WTC11 (cell line): ENCODE measurements around the gene PLD2. TPM values are rescaled to one million over a fixed set of nuclear protein-coding genes. Genes with fewer than 3 reads are reported as not detected.

Experiments used
- ATAC-seq: fragments of 200-7000 bp; cut with Tn5 transposase; 2 replicates; pipeline ENCODE4 v1.10.0; 2021; ENCODE audit warnings: mild to moderate bottlenecking, moderate library complexity
- CTCF ChIA-PET: fragments of 300-600 bp; sonication (Branson Sonifier 250); formaldehyde crosslinking; loops from one replicate; lab custom pipeline; 2021; ENCODE audit warnings: antibody characterized with exemption; lab: Charles Lee
- POLR2A ChIA-PET: fragments of 350-600 bp; sonication (Branson Sonifier 250); formaldehyde crosslinking; loops from one replicate; lab custom pipeline; 2021; ENCODE audit warnings: antibody characterized with exemption; lab: Charles Lee
- DNase-seq: peaks from one replicate; pipeline ENCODE4 v3.0.0; 2021; ENCODE audit warnings: low spot score
- H3K27ac Mint-ChIP-seq: 2 replicates; pipeline ENCODE4 v1.8.0; 2021; ENCODE audit warnings: mixed read lengths
- H3K27me3 Mint-ChIP-seq: 2 replicates; pipeline ENCODE4 v1.8.0; 2021; ENCODE audit warnings: low read depth, mild to moderate bottlenecking, moderate library complexity, mixed read lengths
- H3K36me3 Mint-ChIP-seq: 2 replicates; pipeline ENCODE4 v1.8.0; 2021; ENCODE audit warnings: mixed read lengths
- H3K4me1 Mint-ChIP-seq: 2 replicates; pipeline ENCODE4 v1.8.0; 2022; ENCODE audit warnings: mixed read lengths
- H3K4me3 Mint-ChIP-seq: 2 replicates; pipeline ENCODE4 v1.8.0; 2021; ENCODE audit warnings: mild to moderate bottlenecking, moderate library complexity, mixed read lengths
- H3K9me3 Mint-ChIP-seq: 2 replicates; pipeline ENCODE4 v1.8.0; 2021; ENCODE audit warnings: mixed read lengths
- ATF1 ChIP-seq: sonication (generic); formaldehyde crosslinking; IDR thresholded peaks from 2 replicates; pipeline ENCODE4 v1.8.1; 2023; ENCODE audit warnings: mild to moderate bottlenecking, moderate library complexity, missing genetic modification reagents
- CBFB ChIP-seq: sonication (generic); formaldehyde crosslinking; IDR thresholded peaks from 2 replicates; pipeline ENCODE4 v1.8.1; 2022; ENCODE audit warnings: mild to moderate bottlenecking, low read depth, missing genetic modification reagents
- CREM ChIP-seq: sonication (generic); formaldehyde crosslinking; IDR thresholded peaks from 2 replicates; pipeline ENCODE4 v1.8.1; 2022; ENCODE audit warnings: mild to moderate bottlenecking, missing genetic modification reagents, moderate library complexity
- FOXJ3 ChIP-seq: sonication (generic); formaldehyde crosslinking; IDR thresholded peaks from 2 replicates; pipeline ENCODE4 v1.9.0; 2021; ENCODE audit warnings: missing genetic modification reagents, mild to moderate bottlenecking, borderline replicate concordance
- FOXP1 ChIP-seq: sonication (generic); formaldehyde crosslinking; IDR thresholded peaks from 2 replicates; pipeline ENCODE4 v1.8.0; 2022; ENCODE audit warnings: missing genetic modification reagents, mild to moderate bottlenecking, moderate library complexity, borderline replicate concordance
- GRHL2 ChIP-seq: fragments of 250-450 bp; sonication (Bioruptor Pico); IDR thresholded peaks from 2 replicates; pipeline ENCODE4 v1.8.0; 2022; ENCODE audit warnings: mild to moderate bottlenecking, moderate library complexity; ENCODE audit not compliant: insufficient replicate concordance, severe bottlenecking
- NFATC4 ChIP-seq: fragments of 250-450 bp; sonication (Bioruptor Pico); IDR thresholded peaks from 2 replicates; pipeline ENCODE4 v1.9.0; 2021; ENCODE audit warnings: mild to moderate bottlenecking
- NFE2L1 ChIP-seq: sonication (generic); formaldehyde crosslinking; IDR thresholded peaks from 2 replicates; pipeline ENCODE4 v1.8.1; 2023; ENCODE audit warnings: missing genetic modification reagents
- OVOL2 ChIP-seq: fragments of 250-450 bp; sonication (Bioruptor Pico); IDR thresholded peaks from 2 replicates; pipeline ENCODE4 v1.9.0; 2021; ENCODE audit warnings: mild to moderate bottlenecking, borderline replicate concordance
- RELA ChIP-seq: sonication (generic); formaldehyde crosslinking; IDR thresholded peaks from 2 replicates; pipeline ENCODE4 v1.8.1; 2022; ENCODE audit warnings: missing genetic modification reagents, mild to moderate bottlenecking, borderline replicate concordance
- RORB ChIP-seq: fragments of 250-450 bp; sonication (Bioruptor Pico); IDR thresholded peaks from 2 replicates; pipeline ENCODE4 v1.9.0; 2021; ENCODE audit warnings: mild to moderate bottlenecking
- SMAD4 ChIP-seq: sonication (generic); formaldehyde crosslinking; IDR thresholded peaks from 2 replicates; pipeline ENCODE4 v1.8.0; 2022; ENCODE audit warnings: mild to moderate bottlenecking, missing genetic modification reagents
- SP1 ChIP-seq: sonication (generic); formaldehyde crosslinking; conservative IDR thresholded peaks from 2 replicates; pipeline ENCODE4 v1.8.1; 2022; ENCODE audit warnings: missing genetic modification reagents
- TEAD4 ChIP-seq: sonication (generic); formaldehyde crosslinking; IDR thresholded peaks from 2 replicates; pipeline ENCODE4 v1.8.0; 2022; ENCODE audit warnings: mild to moderate bottlenecking, missing genetic modification reagents
- ZNF263 ChIP-seq: sonication (generic); formaldehyde crosslinking; IDR thresholded peaks from 2 replicates; pipeline ENCODE4 v1.8.1; 2022; ENCODE audit warnings: low read depth, mild to moderate bottlenecking, moderate library complexity, missing genetic modification reagents
- ZNF416 ChIP-seq: fragments of 250-450 bp; sonication (Bioruptor Pico); IDR thresholded peaks from 2 replicates; pipeline ENCODE4 v1.9.0; 2021; ENCODE audit warnings: mild to moderate bottlenecking, inconsistent platforms
- total RNA-seq: library from RNA; stranded (reverse); gene quantifications from 3 replicates; pipeline ENCODE4 v1.2.3, GENCODE V29; 2021
- TF ChIP-seq, protein P1 (sequence below): fragments of 250-450 bp; sonication (Bioruptor Pico); IDR thresholded peaks from 2 replicates; pipeline ENCODE4 v2.1.2; 2022; ENCODE audit warnings: mild to moderate bottlenecking, moderate library complexity
- TF ChIP-seq, protein P2 (sequence below): sonication (generic); formaldehyde crosslinking; conservative IDR thresholded peaks from 2 replicates; pipeline ENCODE4 v1.8.1; 2022; ENCODE audit warnings: mild to moderate bottlenecking, missing genetic modification reagents
- TF ChIP-seq, protein P3 (sequence below): sonication (generic); formaldehyde crosslinking; IDR thresholded peaks from 2 replicates; pipeline ENCODE4 v1.8.1; 2023; ENCODE audit warnings: mild to moderate bottlenecking, missing genetic modification reagents
- TF ChIP-seq, protein P4 (sequence below): fragments of 200-600 bp; IDR thresholded peaks from 2 replicates; pipeline ENCODE4 v1.8.0; 2022; ENCODE audit warnings: antibody characterized with exemption
- TF ChIP-seq, protein P5 (sequence below): sonication (generic); formaldehyde crosslinking; IDR thresholded peaks from 2 replicates; pipeline ENCODE4 v1.8.1; 2022; ENCODE audit warnings: low read depth, mild to moderate bottlenecking, moderate library complexity, missing genetic modification reagents, borderline replicate concordance
- TF ChIP-seq, protein P6 (sequence below): fragments of 250-450 bp; sonication (Bioruptor Pico); IDR thresholded peaks from 2 replicates; pipeline ENCODE4 v1.9.0; 2021; ENCODE audit warnings: mild to moderate bottlenecking
- TF ChIP-seq, protein P7 (sequence below): sonication (generic); formaldehyde crosslinking; IDR thresholded peaks from 2 replicates; pipeline ENCODE4 v1.8.0; 2022; ENCODE audit warnings: mild to moderate bottlenecking, missing genetic modification reagents

PLD2 gene
- total RNA-seq, 1 experiment from 2014 or later, result 64.9 TPM

DNA sequence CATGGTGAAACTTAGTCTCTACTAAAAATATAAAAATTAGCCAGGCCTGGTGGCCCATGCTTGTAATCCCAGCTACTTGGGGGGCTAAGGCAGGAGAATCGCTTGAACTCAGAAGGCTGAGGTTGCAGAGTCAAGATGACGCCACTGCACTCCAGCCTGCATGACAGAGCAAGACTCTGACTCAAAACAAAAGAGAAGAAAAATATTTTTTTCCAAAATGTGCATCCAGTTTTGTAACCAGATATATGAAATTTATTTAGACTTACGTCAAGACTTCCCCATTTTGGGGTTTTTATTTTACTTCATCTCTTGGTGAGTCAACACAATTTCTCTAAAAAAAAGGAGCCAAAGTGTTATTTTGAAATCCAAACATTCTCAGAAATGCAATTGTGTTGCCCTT, 40.8 kb upstream of the PLD2 start:
- no peak overlapping the region for H3K27ac Mint-ChIP-seq
- CTCF ChIA-PET, result no interaction called here
- TF ChIP-seq, protein P1, sequence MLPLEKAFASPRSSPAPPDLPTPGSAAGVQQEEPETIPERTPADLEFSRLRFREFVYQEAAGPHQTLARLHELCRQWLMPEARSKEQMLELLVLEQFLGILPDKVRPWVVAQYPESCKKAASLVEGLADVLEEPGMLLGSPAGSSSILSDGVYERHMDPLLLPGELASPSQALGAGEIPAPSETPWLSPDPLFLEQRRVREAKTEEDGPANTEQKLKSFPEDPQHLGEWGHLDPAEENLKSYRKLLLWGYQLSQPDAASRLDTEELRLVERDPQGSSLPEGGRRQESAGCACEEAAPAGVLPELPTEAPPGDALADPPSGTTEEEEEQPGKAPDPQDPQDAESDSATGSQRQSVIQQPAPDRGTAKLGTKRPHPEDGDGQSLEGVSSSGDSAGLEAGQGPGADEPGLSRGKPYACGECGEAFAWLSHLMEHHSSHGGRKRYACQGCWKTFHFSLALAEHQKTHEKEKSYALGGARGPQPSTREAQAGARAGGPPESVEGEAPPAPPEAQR, result no peak
- TF ChIP-seq, protein P2, sequence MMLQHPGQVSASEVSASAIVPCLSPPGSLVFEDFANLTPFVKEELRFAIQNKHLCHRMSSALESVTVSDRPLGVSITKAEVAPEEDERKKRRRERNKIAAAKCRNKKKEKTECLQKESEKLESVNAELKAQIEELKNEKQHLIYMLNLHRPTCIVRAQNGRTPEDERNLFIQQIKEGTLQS, result no peak
- TF ChIP-seq SP1 (CRISPR knock-in tag) (no peak), FOXJ3 (CRISPR knock-in tag) (no peak), ATF1 (no peak), FOXP1 (no peak), ZNF263 (CRISPR knock-in tag) (no peak), SMAD4 (no peak), RORB (no peak), CBFB (no peak)
- TF ChIP-seq, protein P3, sequence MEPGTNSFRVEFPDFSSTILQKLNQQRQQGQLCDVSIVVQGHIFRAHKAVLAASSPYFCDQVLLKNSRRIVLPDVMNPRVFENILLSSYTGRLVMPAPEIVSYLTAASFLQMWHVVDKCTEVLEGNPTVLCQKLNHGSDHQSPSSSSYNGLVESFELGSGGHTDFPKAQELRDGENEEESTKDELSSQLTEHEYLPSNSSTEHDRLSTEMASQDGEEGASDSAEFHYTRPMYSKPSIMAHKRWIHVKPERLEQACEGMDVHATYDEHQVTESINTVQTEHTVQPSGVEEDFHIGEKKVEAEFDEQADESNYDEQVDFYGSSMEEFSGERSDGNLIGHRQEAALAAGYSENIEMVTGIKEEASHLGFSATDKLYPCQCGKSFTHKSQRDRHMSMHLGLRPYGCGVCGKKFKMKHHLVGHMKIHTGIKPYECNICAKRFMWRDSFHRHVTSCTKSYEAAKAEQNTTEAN (CRISPR knock-in tag), result no peak
- TF ChIP-seq, protein P4, sequence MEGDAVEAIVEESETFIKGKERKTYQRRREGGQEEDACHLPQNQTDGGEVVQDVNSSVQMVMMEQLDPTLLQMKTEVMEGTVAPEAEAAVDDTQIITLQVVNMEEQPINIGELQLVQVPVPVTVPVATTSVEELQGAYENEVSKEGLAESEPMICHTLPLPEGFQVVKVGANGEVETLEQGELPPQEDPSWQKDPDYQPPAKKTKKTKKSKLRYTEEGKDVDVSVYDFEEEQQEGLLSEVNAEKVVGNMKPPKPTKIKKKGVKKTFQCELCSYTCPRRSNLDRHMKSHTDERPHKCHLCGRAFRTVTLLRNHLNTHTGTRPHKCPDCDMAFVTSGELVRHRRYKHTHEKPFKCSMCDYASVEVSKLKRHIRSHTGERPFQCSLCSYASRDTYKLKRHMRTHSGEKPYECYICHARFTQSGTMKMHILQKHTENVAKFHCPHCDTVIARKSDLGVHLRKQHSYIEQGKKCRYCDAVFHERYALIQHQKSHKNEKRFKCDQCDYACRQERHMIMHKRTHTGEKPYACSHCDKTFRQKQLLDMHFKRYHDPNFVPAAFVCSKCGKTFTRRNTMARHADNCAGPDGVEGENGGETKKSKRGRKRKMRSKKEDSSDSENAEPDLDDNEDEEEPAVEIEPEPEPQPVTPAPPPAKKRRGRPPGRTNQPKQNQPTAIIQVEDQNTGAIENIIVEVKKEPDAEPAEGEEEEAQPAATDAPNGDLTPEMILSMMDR, result no peak
- TF ChIP-seq, protein P5, sequence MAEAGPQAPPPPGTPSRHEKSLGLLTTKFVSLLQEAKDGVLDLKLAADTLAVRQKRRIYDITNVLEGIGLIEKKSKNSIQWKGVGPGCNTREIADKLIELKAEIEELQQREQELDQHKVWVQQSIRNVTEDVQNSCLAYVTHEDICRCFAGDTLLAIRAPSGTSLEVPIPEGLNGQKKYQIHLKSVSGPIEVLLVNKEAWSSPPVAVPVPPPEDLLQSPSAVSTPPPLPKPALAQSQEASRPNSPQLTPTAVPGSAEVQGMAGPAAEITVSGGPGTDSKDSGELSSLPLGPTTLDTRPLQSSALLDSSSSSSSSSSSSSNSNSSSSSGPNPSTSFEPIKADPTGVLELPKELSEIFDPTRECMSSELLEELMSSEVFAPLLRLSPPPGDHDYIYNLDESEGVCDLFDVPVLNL (CRISPR knock-in tag), result no peak
- TF ChIP-seq, all 79 proteins: peak for 0
- no peaks in the 10 kb centered on the region for H3K4me1 Mint-ChIP-seq
- POLR2A ChIA-PET, result no interaction called here
- H3K9me3 Mint-ChIP-seq, result no peaks in the 10 kb centered on the region
- H3K4me3 Mint-ChIP-seq, result no peak overlapping the region
- no peaks in the 10 kb centered on the region for H3K27me3 Mint-ChIP-seq
- ATAC-seq, result no peak
- no peak for DNase-seq
- no peaks in the 10 kb centered on the region for H3K36me3 Mint-ChIP-seq

DNA sequence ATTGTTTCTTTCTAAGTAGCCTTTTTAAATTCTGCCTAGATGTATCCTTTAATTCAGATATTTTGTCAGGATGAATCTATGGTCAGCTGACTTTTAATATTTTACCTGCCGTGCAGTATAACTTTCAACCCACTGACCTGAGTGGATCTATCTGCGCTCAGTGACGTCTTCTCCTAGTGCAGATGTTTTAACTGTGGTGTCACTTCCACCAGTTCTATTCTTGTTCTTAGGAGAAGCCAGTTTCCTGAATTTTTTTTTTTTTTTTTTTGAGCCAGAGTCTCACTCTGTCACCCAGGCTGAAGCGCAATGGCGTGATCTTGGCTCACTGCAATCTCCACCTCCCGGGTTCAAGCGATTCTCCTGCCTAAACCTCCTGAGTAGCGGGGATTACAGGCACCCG, 40.2 kb upstream of the PLD2 start:
- CTCF ChIA-PET, result no interaction called here
- no peak for ATAC-seq

DNA sequence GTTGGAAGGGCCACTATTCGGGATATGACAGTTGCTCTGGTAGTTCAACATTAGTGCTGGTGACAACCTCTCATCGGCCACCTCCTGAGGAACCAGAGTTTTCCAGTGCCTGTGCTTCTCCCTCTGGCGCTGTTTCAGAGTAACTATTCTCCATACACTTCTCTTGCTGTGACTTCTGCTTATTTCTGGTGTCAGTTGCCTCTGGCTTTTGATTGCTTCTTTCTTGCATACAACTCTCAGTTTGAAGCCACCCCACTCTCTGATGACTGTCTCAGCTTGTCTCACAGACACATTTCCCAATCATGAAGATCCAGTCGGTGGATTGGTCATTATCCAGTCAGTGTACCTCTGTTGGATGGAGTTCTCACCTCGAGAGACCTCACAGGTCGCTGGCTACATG, 38.7 kb upstream of the PLD2 start:
- H3K4me3 Mint-ChIP-seq, result no peak overlapping the region
- no peaks in the 10 kb centered on the region for H3K27me3 Mint-ChIP-seq
- POLR2A ChIA-PET, result no interaction called here
- ATAC-seq, result no peak
- no peaks in the 10 kb centered on the region for H3K36me3 Mint-ChIP-seq
- CTCF ChIA-PET, result interaction anchor here (0.9 kb wide), 1 partner anchor 36 kb away, joined by 3 read pairs; no protein-coding TSS in a partner anchor
- no peak overlapping the region for H3K27ac Mint-ChIP-seq
- no peaks in the 10 kb centered on the region for H3K4me1 Mint-ChIP-seq
- H3K9me3 Mint-ChIP-seq, result no peaks in the 10 kb centered on the region
- DNase-seq, result no peak
- TF ChIP-seq, protein P6, sequence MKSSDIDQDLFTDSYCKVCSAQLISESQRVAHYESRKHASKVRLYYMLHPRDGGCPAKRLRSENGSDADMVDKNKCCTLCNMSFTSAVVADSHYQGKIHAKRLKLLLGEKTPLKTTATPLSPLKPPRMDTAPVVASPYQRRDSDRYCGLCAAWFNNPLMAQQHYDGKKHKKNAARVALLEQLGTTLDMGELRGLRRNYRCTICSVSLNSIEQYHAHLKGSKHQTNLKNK (CRISPR knock-in tag), result no peak
- TF ChIP-seq ZNF416 (CRISPR knock-in tag) (no peak), CREM (CRISPR knock-in tag) (no peak), GRHL2 (no peak), NFATC4 (no peak), NFE2L1 (CRISPR knock-in tag) (no peak)
- TF ChIP-seq, protein P7, sequence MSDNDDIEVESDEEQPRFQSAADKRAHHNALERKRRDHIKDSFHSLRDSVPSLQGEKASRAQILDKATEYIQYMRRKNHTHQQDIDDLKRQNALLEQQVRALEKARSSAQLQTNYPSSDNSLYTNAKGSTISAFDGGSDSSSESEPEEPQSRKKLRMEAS, result no peak
- TF ChIP-seq, protein P2, result no peak

More for the DNA sequence above, 40.2 kb upstream of the PLD2 start:
- H3K4me3 Mint-ChIP-seq, result no peak overlapping the region
- TF ChIP-seq RELA (no peak), OVOL2 (no peak), TEAD4 (CRISPR knock-in tag) (no peak)
- TF ChIP-seq, all 79 proteins: peak for 0
- no peak overlapping the region for H3K27ac Mint-ChIP-seq
- DNase-seq, result no peak
- no peaks in the 10 kb centered on the region for H3K27me3 Mint-ChIP-seq
- H3K36me3 Mint-ChIP-seq, result no peaks in the 10 kb centered on the region
- POLR2A ChIA-PET, result no interaction called here
- no peaks in the 10 kb centered on the region for H3K9me3 Mint-ChIP-seq
- H3K4me1 Mint-ChIP-seq, result no peaks in the 10 kb centered on the region
